ENCODE measurements around the gene IKZF5.

IKZF5 gene

DNA sequence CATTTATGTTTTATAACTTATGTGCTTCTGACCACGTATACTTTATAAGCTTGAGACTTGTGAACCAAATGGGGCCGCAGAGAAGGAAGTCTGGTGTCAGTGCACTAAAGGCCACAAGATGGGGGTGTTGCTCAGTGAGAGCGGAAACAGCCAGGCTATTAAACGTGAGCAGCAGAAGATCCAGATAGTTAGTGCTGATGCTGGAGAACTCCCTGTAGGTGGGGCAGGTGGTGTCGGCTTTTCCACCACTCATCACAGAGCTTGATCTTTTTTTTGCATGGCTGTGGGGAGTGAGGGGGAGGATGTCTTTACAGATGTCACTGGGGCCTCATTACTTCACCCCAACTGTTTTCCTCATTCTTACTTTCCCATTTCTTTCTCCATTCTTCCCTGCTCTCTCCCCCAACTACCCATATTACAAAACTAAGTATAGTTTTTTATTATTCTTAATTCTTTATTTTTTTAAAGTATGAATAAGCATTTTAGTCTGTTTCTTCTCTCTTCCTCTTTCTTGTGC, 34.9 kb upstream of the IKZF5 start (continued):
- no peak for TF ChIP-seq HOXD13 (CRISPR knock-in tag; IDR thresholded peaks at IDR 0.05; ENCODE audit: borderline replicate concordance)
- TF ChIP-seq EGR2 (tag by site-specific recombination; IDR thresholded peaks at IDR 0.05; ENCODE audit: low read depth), result no peak; the same call in 1 of the 2 replicates
- no peak for TF ChIP-seq ZNF560 (tag by site-specific recombination; IDR thresholded peaks at IDR 0.05; ENCODE audit: borderline replicate concordance)

GRCh38 chr10:123042708-123043408, 34.3 kb upstream of the IKZF5 start:
- no peaks in the 10 kb centered on the region for H3K4me1 ChIP-seq (ENCODE audit: control insufficient read depth, insufficient read depth, low read length)
- POLR2A ChIA-PET, result no interaction called here
- TF ChIP-seq EGR2 (tag by site-specific recombination; IDR thresholded peaks at IDR 0.05; ENCODE audit: low read depth), result no peak
- no peak for TF ChIP-seq ZNF549 (tag by site-specific recombination; IDR thresholded peaks at IDR 0.05)
- TF ChIP-seq ZNF341 (tag by site-specific recombination; IDR thresholded peaks at IDR 0.05; ENCODE audit: low read depth), result no peak
- TF ChIP-seq ZNF394 (tag by site-specific recombination; IDR thresholded peaks at IDR 0.05; ENCODE audit: borderline replicate concordance), result no peak
- TF ChIP-seq ZNF529 (tag by site-specific recombination; IDR thresholded peaks at IDR 0.05; ENCODE audit: insufficient replicate concordance), result no peak
- TF ChIP-seq ZNF555 (tag by site-specific recombination; conservative IDR thresholded peaks at IDR 0.05), result no peak
- no peak for TF ChIP-seq YY2 (tag by site-specific recombination; IDR thresholded peaks at IDR 0.05)
- no peak for TF ChIP-seq ZNF19 (tag by site-specific recombination; IDR thresholded peaks at IDR 0.05; ENCODE audit: low read depth)
- no peak for TF ChIP-seq ZFP41 (tag by site-specific recombination; IDR thresholded peaks at IDR 0.05; ENCODE audit: borderline replicate concordance)
- TF ChIP-seq KLF9 (tag by site-specific recombination; IDR thresholded peaks at IDR 0.05; ENCODE audit: low read depth), result no peak
- TF ChIP-seq ZNF175 (tag by site-specific recombination; IDR thresholded peaks at IDR 0.05), result no peak
- TF ChIP-seq ZNF707 (tag by site-specific recombination; IDR thresholded peaks at IDR 0.05), result no peak
- TF ChIP-seq ZNF10 (tag by site-specific recombination; IDR thresholded peaks at IDR 0.05), result no peak
- TF ChIP-seq, protein P1, sequence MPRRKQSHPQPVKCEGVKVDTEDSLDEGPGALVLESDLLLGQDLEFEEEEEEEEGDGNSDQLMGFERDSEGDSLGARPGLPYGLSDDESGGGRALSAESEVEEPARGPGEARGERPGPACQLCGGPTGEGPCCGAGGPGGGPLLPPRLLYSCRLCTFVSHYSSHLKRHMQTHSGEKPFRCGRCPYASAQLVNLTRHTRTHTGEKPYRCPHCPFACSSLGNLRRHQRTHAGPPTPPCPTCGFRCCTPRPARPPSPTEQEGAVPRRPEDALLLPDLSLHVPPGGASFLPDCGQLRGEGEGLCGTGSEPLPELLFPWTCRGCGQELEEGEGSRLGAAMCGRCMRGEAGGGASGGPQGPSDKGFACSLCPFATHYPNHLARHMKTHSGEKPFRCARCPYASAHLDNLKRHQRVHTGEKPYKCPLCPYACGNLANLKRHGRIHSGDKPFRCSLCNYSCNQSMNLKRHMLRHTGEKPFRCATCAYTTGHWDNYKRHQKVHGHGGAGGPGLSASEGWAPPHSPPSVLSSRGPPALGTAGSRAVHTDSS (tag by site-specific recombination; IDR thresholded peaks at IDR 0.05), result no peak
- TF ChIP-seq TRIM28 (IDR thresholded peaks at IDR 0.05; ENCODE audit: borderline replicate concordance, low read length), result no peak
- TF ChIP-seq ZNF623 (tag by site-specific recombination; IDR thresholded peaks at IDR 0.05), result no peak
- no peak for TF ChIP-seq ZNF747 (tag by site-specific recombination; IDR thresholded peaks at IDR 0.05)
- TF ChIP-seq ZNF433 (tag by site-specific recombination; IDR thresholded peaks at IDR 0.05; ENCODE audit: low read depth), result no peak
- H3K36me3 ChIP-seq (ENCODE audit: control insufficient read depth in 2 of 2, insufficient read depth in 1 of 2, low read length in 2 of 2), result peaks cover 4 to 39% of the 10 kb centered on the region in 2 experiments
- H3K4me3 ChIP-seq (ENCODE audit: low read depth, low read length), result no peak overlapping the region
- H3K9me3 ChIP-seq (ENCODE audit: control insufficient read depth, insufficient read depth, low read depth, low read length), result no peaks in the 10 kb centered on the region
- H3K27ac ChIP-seq (ENCODE audit: extremely low read depth, low read depth, low read length), result no peak overlapping the region
- CTCF ChIA-PET, result interaction anchor here (0.5 to 4.8 kb wide), 41 partner anchors 9 to 540 kb away, joined by 3 to 33 read pairs (median 4); no protein-coding TSS in a partner anchor

DNA sequence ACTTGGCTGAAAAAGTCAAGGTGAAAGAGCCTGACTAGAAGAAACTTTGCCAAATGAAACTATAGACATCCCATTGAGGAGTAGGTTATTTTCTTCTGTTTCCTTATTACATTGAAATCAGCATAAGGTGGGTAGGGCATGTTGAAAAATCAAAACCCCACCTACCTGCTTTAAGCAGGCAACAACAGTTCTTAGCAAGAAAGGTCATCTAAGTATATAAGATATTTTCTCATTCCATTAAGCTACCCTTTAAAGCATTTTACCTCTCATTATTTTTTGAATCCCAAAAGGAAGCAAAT, 31.0 kb upstream of the IKZF5 start:
- ChIA-PET POLR2A (no interaction called here), CTCF (no interaction called here)
- TF ChIP-seq ZNF768 (tag by site-specific recombination; IDR thresholded peaks at IDR 0.05), result no peak
- TF ChIP-seq PRDM1 (tag by site-specific recombination; IDR thresholded peaks at IDR 0.05), result no peak
- TF ChIP-seq, protein P2, sequence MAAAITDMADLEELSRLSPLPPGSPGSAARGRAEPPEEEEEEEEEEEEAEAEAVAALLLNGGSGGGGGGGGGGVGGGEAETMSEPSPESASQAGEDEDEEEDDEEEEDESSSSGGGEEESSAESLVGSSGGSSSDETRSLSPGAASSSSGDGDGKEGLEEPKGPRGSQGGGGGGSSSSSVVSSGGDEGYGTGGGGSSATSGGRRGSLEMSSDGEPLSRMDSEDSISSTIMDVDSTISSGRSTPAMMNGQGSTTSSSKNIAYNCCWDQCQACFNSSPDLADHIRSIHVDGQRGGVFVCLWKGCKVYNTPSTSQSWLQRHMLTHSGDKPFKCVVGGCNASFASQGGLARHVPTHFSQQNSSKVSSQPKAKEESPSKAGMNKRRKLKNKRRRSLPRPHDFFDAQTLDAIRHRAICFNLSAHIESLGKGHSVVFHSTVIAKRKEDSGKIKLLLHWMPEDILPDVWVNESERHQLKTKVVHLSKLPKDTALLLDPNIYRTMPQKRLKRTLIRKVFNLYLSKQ (tag by site-specific recombination; IDR thresholded peaks at IDR 0.05; ENCODE audit: borderline replicate concordance), result no peak
- no peak for TF ChIP-seq ZNF747 (tag by site-specific recombination; IDR thresholded peaks at IDR 0.05)
- TF ChIP-seq EGR2 (tag by site-specific recombination; IDR thresholded peaks at IDR 0.05; ENCODE audit: low read depth), result no peak
- no peak for TF ChIP-seq ZNF354C (tag by site-specific recombination; IDR thresholded peaks at IDR 0.05; ENCODE audit: borderline replicate concordance, low read depth)

More for the DNA sequence above, 31.0 kb upstream of the IKZF5 start:
- Histone ChIP-seq H3K9me3 (ENCODE audit: control insufficient read depth, insufficient read depth, low read depth, low read length) (no peaks in the 10 kb centered on the region), H3K4me3 (ENCODE audit: low read depth, low read length) (no peak overlapping the region), H3K36me3 (ENCODE audit: control insufficient read depth in 2 of 2, insufficient read depth in 1 of 2, low read length in 2 of 2) (peaks cover 4 to 38% of the 10 kb centered on the region in 2 experiments; a peak in 2 of 3 replicates), H3K27ac (ENCODE audit: extremely low read depth, low read depth, low read length) (no peak overlapping the region), H3K4me1 (ENCODE audit: control insufficient read depth, insufficient read depth, low read length) (no peaks in the 10 kb centered on the region)

All from HEK293 (cell line).